CD14-positive monocyte (primary cell): Measurements from ENCODE around the gene EXOC2. TPM values are rescaled to one million over a fixed set of nuclear protein-coding genes. Genes with fewer than 3 reads are reported as not detected.
"Not testable (repeated sequence)": the region's sequence is repeated elsewhere in the genome, so short reads cannot be mapped to it uniquely, and the experiment has no call there.

Experiments used
- DNase-seq, 3 donors: peaks; one replicate each; pipeline ENCODE4 v3.0.0-alpha.2; 2011 to 2022
- H2AFZ ChIP-seq: 2 replicates; pipeline ENCODE4 v1.6.0; 2012; ENCODE audit warnings: mild to moderate bottlenecking, low read depth, low read length, inconsistent platforms; ENCODE audit not compliant: insufficient read depth, poor library complexity, severe bottlenecking
- H3K27ac ChIP-seq, 2 donors: 1 replicate in 1 of 2; 2 replicates in 1 of 2; pipeline ENCODE4 v1.5.1; 2012 to 2013; ENCODE audit warnings: low read length in 2 of 2, control low read depth in 1 of 2, inconsistent platforms in 1 of 2, low read depth in 1 of 2, mild to moderate bottlenecking in 1 of 2
- H3K27me3 ChIP-seq, 2 donors: one replicate each; pipeline versions ENCODE4 v1.6.0 to v1.6.1; 2011 to 2013; ENCODE audit warnings: low read length in 2 of 2; ENCODE audit not compliant: control insufficient read depth in 2 of 2, insufficient read depth in 2 of 2
- H3K36me3 ChIP-seq, 2 donors: replicated peaks in 1 of 2; 1 replicate in 1 of 2; 2 replicates in 1 of 2; pipeline versions ENCODE4 v1.5.1 to v1.6.1; 2012 to 2013; ENCODE audit warnings: low read length in 2 of 2, control low read depth in 1 of 2, inconsistent platforms in 1 of 2, mild to moderate bottlenecking in 1 of 2; ENCODE audit not compliant: insufficient read depth in 2 of 2, control insufficient read depth in 1 of 2
- H3K4me1 ChIP-seq, 2 donors: 1 replicate in 1 of 2; 2 replicates in 1 of 2; pipeline versions ENCODE4 v1.5.1 to v1.6.1; 2012 to 2013; ENCODE audit warnings: low read length in 2 of 2, control low read depth in 1 of 2, inconsistent platforms in 1 of 2, mild to moderate bottlenecking in 1 of 2, moderate library complexity in 1 of 2; ENCODE audit not compliant: insufficient read depth in 2 of 2, control insufficient read depth in 1 of 2
- H3K4me2 ChIP-seq: replicated peaks from 2 replicates; pipeline ENCODE3; 2012; ENCODE audit warnings: low read length, moderate library complexity, mild to moderate bottlenecking; ENCODE audit not compliant: poor library complexity, severe bottlenecking; ENCODE audit errors: extremely low read depth
- H3K4me3 ChIP-seq, 3 experiments: fragments of 200-600 bp in 1 of 3; sonication (generic) in 1 of 3; replicated peaks in 1 of 3; 1 replicate in 2 of 3; 2 replicates in 1 of 3; pipeline ENCODE4 v1.5.1; 2011 to 2013; ENCODE audit warnings: low read length in 3 of 3, mild to moderate bottlenecking in 3 of 3, control low read depth in 2 of 3, low read depth in 2 of 3, inconsistent platforms in 1 of 3, moderate library complexity in 1 of 3
- H3K79me2 ChIP-seq: 2 replicates; pipeline ENCODE4 v1.6.0; 2012; ENCODE audit warnings: mild to moderate bottlenecking, control low read depth, inconsistent platforms, low read length, moderate library complexity; ENCODE audit not compliant: insufficient read depth
- H3K9ac ChIP-seq: 2 replicates; pipeline ENCODE4 v1.6.0; 2017; ENCODE audit warnings: low read length, mild to moderate bottlenecking; ENCODE audit not compliant: insufficient read depth, poor library complexity, severe bottlenecking
- H3K9me3 ChIP-seq, 2 donors: replicated peaks in 1 of 2; 1 replicate in 1 of 2; 2 replicates in 1 of 2; pipeline versions ENCODE4 v1.5.1 to v1.6.1; 2012 to 2013; ENCODE audit warnings: low read length in 2 of 2, control low read depth in 1 of 2; ENCODE audit not compliant: control insufficient read depth in 1 of 2, insufficient read depth in 1 of 2
- H4K20me1 ChIP-seq: 2 replicates; pipeline ENCODE4 v1.6.0; 2012; ENCODE audit warnings: mild to moderate bottlenecking, low read length, control low read depth, moderate library complexity; ENCODE audit not compliant: insufficient read depth
- H3K27ac Mint-ChIP-seq, 7 donors: one replicate each; pipeline ENCODE4 v1.8.0; 2020; ENCODE audit warnings: mild to moderate bottlenecking in 7 of 7, mixed read lengths in 7 of 7, moderate library complexity in 6 of 7, inconsistent platforms in 2 of 7
- H3K27me3 Mint-ChIP-seq, 3 donors: one replicate each; pipeline ENCODE4 v1.8.0; 2021 to 2022; ENCODE audit warnings: low read depth in 3 of 3, mild to moderate bottlenecking in 3 of 3, mixed read lengths in 3 of 3, moderate library complexity in 3 of 3, inconsistent platforms in 1 of 3
- H3K36me3 Mint-ChIP-seq, 2 donors: one replicate each; pipeline ENCODE4 v1.8.0; 2020; ENCODE audit warnings: mixed read lengths in 2 of 2, inconsistent platforms in 1 of 2, mild to moderate bottlenecking in 1 of 2
- H3K4me1 Mint-ChIP-seq: one replicate; pipeline ENCODE4 v1.8.0; 2020; ENCODE audit warnings: mild to moderate bottlenecking, mixed read lengths
- H3K4me3 Mint-ChIP-seq, 2 donors: one replicate each; pipeline ENCODE4 v1.8.0; 2020; ENCODE audit warnings: mild to moderate bottlenecking in 2 of 2, mixed read lengths in 2 of 2, moderate library complexity in 1 of 2
- H3K9me3 Mint-ChIP-seq, 7 donors: one replicate each; pipeline ENCODE4 v1.8.0; 2020 to 2022; ENCODE audit warnings: mixed read lengths in 7 of 7, mild to moderate bottlenecking in 6 of 7, moderate library complexity in 6 of 7, inconsistent platforms in 2 of 7
- WGBS: methylation state at CpG from one replicate; pipeline ENCODE4 v1.1.5; 2013; ENCODE audit warnings: missing lambda C conversion rate; ENCODE audit not compliant: insufficient coverage; 5-methylcytosine and 5-hydroxymethylcytosine counted together
- intact Hi-C, 2 donors: fragments of 100-400 bp; cut with micrococcal nuclease; formaldehyde crosslinking; loops; one replicate each; pipeline versions ENCODE4 v1.15.0 to v1.15.1; 2023
- polyA plus RNA-seq, 3 donors: library from polyadenylated mRNA; depleted of rRNA in 1 of 3; unstranded in 2 of 3; stranded (reverse) in 1 of 3; fragments of 300-500 nt in 2 of 3; fragments of >200 nt in 1 of 3; fragmentation: Illumina TruSeq in 2 of 3; gene quantifications; 1 replicate in 2 of 3; 2 replicates in 1 of 3; pipeline ENCODE4 v1.2.3, GENCODE V29; 2012 to 2021
- TF ChIP-seq, protein P1 (sequence below): fragments of 200-600 bp; IDR thresholded peaks from one replicate; pipeline ENCODE4 v1.8.0; 2022; ENCODE audit warnings: antibody characterized with exemption, mild to moderate bottlenecking

Gene EXOC2
- polyA plus RNA-seq, 3 donors = 7.5 to 15.5 (median 12.0) TPM

DNA sequence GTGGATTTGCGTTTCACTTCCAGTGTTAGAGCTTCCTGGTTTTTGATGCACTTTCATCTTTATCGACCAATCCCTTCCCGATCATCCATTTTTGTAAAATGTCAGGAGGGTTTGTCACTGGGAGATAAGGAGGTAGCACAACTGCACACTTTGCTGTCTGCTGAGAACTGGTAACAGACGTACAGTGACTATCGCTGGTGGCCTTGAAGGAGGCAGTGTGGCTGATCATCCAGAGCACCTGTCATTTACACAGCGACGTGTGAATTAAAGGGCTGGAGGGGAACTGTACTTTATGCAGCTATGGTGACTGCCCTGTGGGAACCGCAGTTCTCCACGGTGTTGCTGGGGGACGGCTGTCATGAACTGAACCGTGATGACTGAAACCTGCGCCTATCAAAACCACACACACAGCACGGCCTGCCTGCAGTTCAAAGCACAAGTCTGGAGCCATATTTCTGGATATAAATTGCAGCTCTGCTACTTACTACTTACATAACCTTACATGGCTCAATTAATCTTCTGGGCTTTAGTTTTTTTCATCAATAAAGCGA is 86.0 kb downstream of the EXOC2 start:
- Mint-ChIP-seq H3K4me3 (no peak overlapping the region), H3K9me3 (peaks cover 0 to 6% (median 0%) of the 10 kb centered on the region in 7 donors), H3K27me3 (no peaks in the 10 kb centered on the region), H3K36me3 (peaks cover 41 to 45% of the 10 kb centered on the region in 2 donors), H3K27ac (peak overlapping the region in 1 of 7 donors; percentile 49), H3K4me1 (peaks cover 21% of the 10 kb centered on the region)
- Histone ChIP-seq H2AFZ (no peak overlapping the region), H3K36me3 (peaks cover 7 to 20% of the 10 kb centered on the region in 2 donors), H3K9me3 (peaks cover 0 to 5% of the 10 kb centered on the region in 2 donors), H3K27me3 (no peaks in the 10 kb centered on the region), H3K4me3 (no peak overlapping the region), H3K4me2 (no peak overlapping the region), H4K20me1 (peaks cover 4% of the 10 kb centered on the region), H3K79me2 (no peaks in the 10 kb centered on the region), H3K27ac (no peak overlapping the region), H3K4me1 (peaks cover 16 to 22% of the 10 kb centered on the region in 2 donors), H3K9ac (no peak overlapping the region)
- WGBS = 98% methylated on average over 10 of the region's 14 CpGs
- TF ChIP-seq, protein P1, sequence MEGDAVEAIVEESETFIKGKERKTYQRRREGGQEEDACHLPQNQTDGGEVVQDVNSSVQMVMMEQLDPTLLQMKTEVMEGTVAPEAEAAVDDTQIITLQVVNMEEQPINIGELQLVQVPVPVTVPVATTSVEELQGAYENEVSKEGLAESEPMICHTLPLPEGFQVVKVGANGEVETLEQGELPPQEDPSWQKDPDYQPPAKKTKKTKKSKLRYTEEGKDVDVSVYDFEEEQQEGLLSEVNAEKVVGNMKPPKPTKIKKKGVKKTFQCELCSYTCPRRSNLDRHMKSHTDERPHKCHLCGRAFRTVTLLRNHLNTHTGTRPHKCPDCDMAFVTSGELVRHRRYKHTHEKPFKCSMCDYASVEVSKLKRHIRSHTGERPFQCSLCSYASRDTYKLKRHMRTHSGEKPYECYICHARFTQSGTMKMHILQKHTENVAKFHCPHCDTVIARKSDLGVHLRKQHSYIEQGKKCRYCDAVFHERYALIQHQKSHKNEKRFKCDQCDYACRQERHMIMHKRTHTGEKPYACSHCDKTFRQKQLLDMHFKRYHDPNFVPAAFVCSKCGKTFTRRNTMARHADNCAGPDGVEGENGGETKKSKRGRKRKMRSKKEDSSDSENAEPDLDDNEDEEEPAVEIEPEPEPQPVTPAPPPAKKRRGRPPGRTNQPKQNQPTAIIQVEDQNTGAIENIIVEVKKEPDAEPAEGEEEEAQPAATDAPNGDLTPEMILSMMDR = no peak
- intact Hi-C loops = no loop called here
- no peak for DNase-seq

DNA sequence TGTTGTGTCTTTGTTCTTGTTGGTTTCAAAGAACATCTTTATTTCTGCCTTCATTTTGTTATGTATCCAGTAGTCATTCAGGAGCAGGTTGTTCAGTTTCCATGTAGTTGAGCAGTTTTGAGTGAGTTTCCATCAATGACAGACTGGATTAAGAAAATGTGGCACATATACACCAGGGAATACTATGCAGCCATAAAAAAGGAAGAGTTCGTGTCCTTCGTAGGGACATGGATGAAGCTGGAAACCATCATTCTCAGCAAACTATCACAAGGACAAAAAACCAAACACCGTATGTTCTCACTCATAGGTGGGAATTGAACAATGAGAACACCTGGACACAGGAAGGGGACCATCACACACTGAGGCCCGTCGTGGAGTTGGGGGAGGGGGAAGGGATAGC is 87.0 kb downstream of the EXOC2 start:
- H3K9me3 ChIP-seq, H3K27me3 ChIP-seq, H3K9ac ChIP-seq, H3K4me2 ChIP-seq, H3K4me3 ChIP-seq, H3K27ac ChIP-seq, H2AFZ ChIP-seq, intact Hi-C loops, H3K27ac Mint-ChIP-seq, DNase-seq, H3K27me3 Mint-ChIP-seq, H3K79me2 ChIP-seq, H4K20me1 ChIP-seq, H3K9me3 Mint-ChIP-seq, H3K4me3 Mint-ChIP-seq: not testable (repeated sequence)
- peaks cover 7 to 20% of the 10 kb centered on the region in 2 donors for H3K36me3 ChIP-seq
- WGBS = no CpG with 5 or more reads among the region's 5 CpGs
- H3K4me1 ChIP-seq = peaks cover 10 to 12% of the 10 kb centered on the region in 2 donors
- peaks cover 12% of the 10 kb centered on the region for H3K4me1 Mint-ChIP-seq
- peaks cover 41 to 45% of the 10 kb centered on the region in 2 donors for H3K36me3 Mint-ChIP-seq
